WTC11 (cell line): Measurements from ENCODE around the gene CELF4. TPM values are rescaled to one million over a fixed set of nuclear protein-coding genes. Genes with fewer than 3 reads are reported as not detected.
A peak's percentile ranks its signal among the peaks of the same experiment; 100 is the strongest.

Source experiments
- ATAC-seq: fragments of 200-7000 bp; cut with Tn5 transposase; 2 replicates; pipeline ENCODE4 v1.10.0; 2021; ENCODE audit warnings: mild to moderate bottlenecking, moderate library complexity
- CTCF ChIA-PET: fragments of 300-600 bp; sonication (Branson Sonifier 250); formaldehyde crosslinking; loops from one replicate; lab custom pipeline; 2021; ENCODE audit warnings: antibody characterized with exemption; lab: Charles Lee
- POLR2A ChIA-PET: fragments of 350-600 bp; sonication (Branson Sonifier 250); formaldehyde crosslinking; loops from one replicate; lab custom pipeline; 2021; ENCODE audit warnings: antibody characterized with exemption; lab: Charles Lee
- DNase-seq: peaks from one replicate; pipeline ENCODE4 v3.0.0; 2021; ENCODE audit warnings: low spot score
- H3K27ac Mint-ChIP-seq: 2 replicates; pipeline ENCODE4 v1.8.0; 2021; ENCODE audit warnings: mixed read lengths
- H3K27me3 Mint-ChIP-seq: 2 replicates; pipeline ENCODE4 v1.8.0; 2021; ENCODE audit warnings: low read depth, mild to moderate bottlenecking, moderate library complexity, mixed read lengths
- H3K36me3 Mint-ChIP-seq: 2 replicates; pipeline ENCODE4 v1.8.0; 2021; ENCODE audit warnings: mixed read lengths
- H3K4me1 Mint-ChIP-seq: 2 replicates; pipeline ENCODE4 v1.8.0; 2022; ENCODE audit warnings: mixed read lengths
- H3K4me3 Mint-ChIP-seq: 2 replicates; pipeline ENCODE4 v1.8.0; 2021; ENCODE audit warnings: mild to moderate bottlenecking, moderate library complexity, mixed read lengths
- H3K9me3 Mint-ChIP-seq: 2 replicates; pipeline ENCODE4 v1.8.0; 2021; ENCODE audit warnings: mixed read lengths
- ATF2 ChIP-seq: sonication (generic); formaldehyde crosslinking; IDR thresholded peaks from 2 replicates; pipeline ENCODE4 v1.8.1; 2022; ENCODE audit warnings: low read depth, missing genetic modification reagents, borderline replicate concordance
- ATF3 ChIP-seq: sonication (generic); formaldehyde crosslinking; conservative IDR thresholded peaks from 2 replicates; pipeline ENCODE4 v1.8.1; 2022; ENCODE audit warnings: mild to moderate bottlenecking, missing genetic modification reagents
- CREB1 ChIP-seq: sonication (generic); formaldehyde crosslinking; IDR thresholded peaks from 2 replicates; pipeline ENCODE4 v1.8.0; 2023; ENCODE audit warnings: mild to moderate bottlenecking, missing genetic modification reagents
- CREM ChIP-seq: sonication (generic); formaldehyde crosslinking; IDR thresholded peaks from 2 replicates; pipeline ENCODE4 v1.8.1; 2022; ENCODE audit warnings: mild to moderate bottlenecking, missing genetic modification reagents, moderate library complexity
- E2F5 ChIP-seq: sonication (generic); formaldehyde crosslinking; IDR thresholded peaks from 2 replicates; pipeline ENCODE4 v1.8.1; 2022; ENCODE audit warnings: mild to moderate bottlenecking, moderate library complexity, missing genetic modification reagents
- ELF4 ChIP-seq: sonication (generic); formaldehyde crosslinking; IDR thresholded peaks from 2 replicates; pipeline ENCODE4 v1.8.1; 2022; ENCODE audit warnings: low read depth, mild to moderate bottlenecking, moderate library complexity, missing genetic modification reagents
- EMX1 ChIP-seq: fragments of 250-450 bp; sonication (Bioruptor Pico); IDR thresholded peaks from 2 replicates; pipeline ENCODE4 v1.8.0; 2021; ENCODE audit warnings: mild to moderate bottlenecking
- FOXK1 ChIP-seq: sonication (generic); formaldehyde crosslinking; IDR thresholded peaks from 2 replicates; pipeline ENCODE4 v1.8.0; 2022; ENCODE audit warnings: mild to moderate bottlenecking, moderate library complexity, missing genetic modification reagents
- FOXP1 ChIP-seq: sonication (generic); formaldehyde crosslinking; IDR thresholded peaks from 2 replicates; pipeline ENCODE4 v1.8.0; 2022; ENCODE audit warnings: missing genetic modification reagents, mild to moderate bottlenecking, moderate library complexity, borderline replicate concordance
- FOXP4 ChIP-seq: sonication (generic); formaldehyde crosslinking; IDR thresholded peaks from 2 replicates; pipeline ENCODE4 v1.8.0; 2022; ENCODE audit warnings: mild to moderate bottlenecking, missing genetic modification reagents
- HMGXB4 ChIP-seq: sonication (generic); formaldehyde crosslinking; IDR thresholded peaks from 2 replicates; pipeline ENCODE4 v1.8.1; 2023; ENCODE audit warnings: mild to moderate bottlenecking, moderate library complexity, missing genetic modification reagents
- MAX ChIP-seq: sonication (generic); formaldehyde crosslinking; IDR thresholded peaks from 2 replicates; pipeline ENCODE4 v1.8.0; 2022; ENCODE audit warnings: mild to moderate bottlenecking, missing genetic modification reagents
- MYBL2 ChIP-seq: sonication (generic); formaldehyde crosslinking; IDR thresholded peaks from 2 replicates; pipeline ENCODE4 v1.8.1; 2023; ENCODE audit warnings: mild to moderate bottlenecking, moderate library complexity, missing genetic modification reagents
- NFE2L1 ChIP-seq: sonication (generic); formaldehyde crosslinking; IDR thresholded peaks from 2 replicates; pipeline ENCODE4 v1.8.1; 2023; ENCODE audit warnings: missing genetic modification reagents
- SMAD3 ChIP-seq: sonication (generic); formaldehyde crosslinking; IDR thresholded peaks from 2 replicates; pipeline ENCODE4 v1.8.0; 2022; ENCODE audit warnings: missing genetic modification reagents, mild to moderate bottlenecking, borderline replicate concordance
- SOX15 ChIP-seq: fragments of 250-450 bp; sonication (Bioruptor Pico); IDR thresholded peaks from 2 replicates; pipeline ENCODE4 v1.9.0; 2021; ENCODE audit warnings: mild to moderate bottlenecking
- TCF7 ChIP-seq: sonication (generic); formaldehyde crosslinking; IDR thresholded peaks from 2 replicates; pipeline ENCODE4 v1.8.0; 2022; ENCODE audit warnings: mild to moderate bottlenecking, low read depth, missing genetic modification reagents, moderate library complexity
- USF2 ChIP-seq: sonication (generic); formaldehyde crosslinking; IDR thresholded peaks from 2 replicates; pipeline ENCODE4 v1.8.1; 2023; ENCODE audit warnings: mild to moderate bottlenecking, missing genetic modification reagents, moderate library complexity
- ZBTB21 ChIP-seq: sonication (generic); formaldehyde crosslinking; IDR thresholded peaks from 2 replicates; pipeline ENCODE4 v1.8.1; 2023; ENCODE audit warnings: mild to moderate bottlenecking, missing genetic modification reagents, borderline replicate concordance
- ZNF138 ChIP-seq: sonication (generic); formaldehyde crosslinking; conservative IDR thresholded peaks from 2 replicates; pipeline ENCODE4 v1.8.1; 2022; ENCODE audit warnings: mild to moderate bottlenecking, moderate library complexity, missing genetic modification reagents
- ZNF416 ChIP-seq: fragments of 250-450 bp; sonication (Bioruptor Pico); IDR thresholded peaks from 2 replicates; pipeline ENCODE4 v1.9.0; 2021; ENCODE audit warnings: mild to moderate bottlenecking, inconsistent platforms
- ZNF425 ChIP-seq: fragments of 250-450 bp; sonication (Bioruptor Pico); conservative IDR thresholded peaks from 2 replicates; pipeline ENCODE4 v1.9.0; 2021; ENCODE audit warnings: mild to moderate bottlenecking
- ZSCAN18 ChIP-seq: fragments of 250-450 bp; sonication (Bioruptor Pico); IDR thresholded peaks from 2 replicates; pipeline ENCODE4 v2.1.2; 2022; ENCODE audit warnings: mild to moderate bottlenecking, moderate library complexity
- total RNA-seq: library from RNA; stranded (reverse); gene quantifications from 3 replicates; pipeline ENCODE4 v1.2.3, GENCODE V29; 2021

Gene CELF4
- total RNA-seq, 1 experiment from 2014 or later, result 2.9 TPM

GRCh38 chr18:37394610-37394965 is 171.0 kb downstream of the CELF4 start (continued):
- no peak for TF ChIP-seq TCF7
- no peak for TF ChIP-seq ZSCAN18 (CRISPR knock-in tag)
- no peak for TF ChIP-seq ATF3 (CRISPR knock-in tag)
- TF ChIP-seq ZNF138 (CRISPR knock-in tag), result no peak

- Mint-ChIP-seq H3K36me3 (peaks cover 8% of the 10 kb centered on the region), H3K27ac (no peak overlapping the region), H3K27me3 (peaks cover 69% of the 10 kb centered on the region), H3K4me1 (peaks cover 23% of the 10 kb centered on the region), H3K4me3 (peak overlapping the region; percentile 65), H3K9me3 (peaks cover 11% of the 10 kb centered on the region)
- ChIA-PET CTCF (interaction anchor here (0.7 to 1.5 kb wide), 20 partner anchors 8 to 305 kb away, joined by 3 to 9 read pairs (median 4); no protein-coding TSS in a partner anchor), POLR2A (interaction anchor here (0.7 kb wide), 1 partner anchor 171 kb away, joined by 4 read pairs; no protein-coding TSS in a partner anchor)
- ATAC-seq, result peak; percentile 88
- DNase-seq, result peak; percentile 91
- TF ChIP-seq NFE2L1 (CRISPR knock-in tag) (0 out of 2 replicates have a peak, but pooled peaks have one; percentile 41), FOXP1 (peak; percentile 74; the same call in 1 of the 2 replicates), MYBL2 (0 out of 2 replicates have a peak, but pooled peaks have one; percentile 49), SOX15 (no peak), HMGXB4 (CRISPR knock-in tag) (peak; percentile 70; the same call in 1 of the 2 replicates), MAX (CRISPR knock-in tag) (peak; percentile 56; the same call in 1 of the 2 replicates), ZNF425 (CRISPR knock-in tag) (no peak), ATF2 (CRISPR knock-in tag) (no peak), FOXK1 (CRISPR knock-in tag) (peak; percentile 33; the same call in 1 of the 2 replicates), ELF4 (CRISPR knock-in tag) (no peak), FOXP4 (peak; percentile 73; the same call in 1 of the 2 replicates), ZNF416 (CRISPR knock-in tag) (no peak), SMAD3 (no peak), CREB1 (CRISPR knock-in tag) (no peak), EMX1 (CRISPR knock-in tag) (no peak), ZNF138 (CRISPR knock-in tag) (no peak), USF2 (CRISPR knock-in tag) (0 out of 2 replicates have a peak, but pooled peaks have one; percentile 15), E2F5 (peak; percentile 78; the same call in 1 of the 2 replicates), CREM (CRISPR knock-in tag) (peak; percentile 65; the same call in 1 of the 2 replicates), ZBTB21 (CRISPR knock-in tag) (peak; percentile 18; the same call in 1 of the 2 replicates)
These were observed 171.5 kb downstream of the CELF4 start for GRCh38 chr18:37393945-37394609.
